Hematopoietic multipotent progenitor cell treated with erythropoietin and hydrocortisone succinate and interleukin-3 and kit ligand, for 8 days (in vitro differentiated cells): ENCODE measurements around the gene CALHM4.

ENCODE experiments used
- DNase-seq: peaks from one replicate; pipeline ENCODE4 v3.0.0-alpha.2; 2015

Gene CALHM4

DNA sequence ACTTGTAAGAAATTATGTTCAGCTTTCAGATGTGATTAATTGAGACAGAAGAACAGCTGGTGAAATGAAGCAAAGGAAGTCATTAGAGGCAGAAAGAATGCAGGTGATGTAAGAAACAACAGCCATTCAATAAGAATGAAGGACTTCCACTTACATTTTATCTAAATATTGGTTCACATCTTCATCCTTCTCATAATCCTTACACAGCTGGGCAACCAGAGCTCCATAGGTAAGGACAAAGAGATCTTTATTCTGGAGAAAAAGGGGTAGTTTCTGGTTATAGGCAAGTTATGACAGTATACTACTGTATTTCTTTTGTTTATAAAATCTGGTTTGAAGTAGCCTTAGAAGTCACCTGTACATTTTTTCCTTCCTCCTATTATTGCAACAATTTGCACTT, 10.4 kb upstream of the CALHM4 start:
- no peak for DNase-seq

DNA sequence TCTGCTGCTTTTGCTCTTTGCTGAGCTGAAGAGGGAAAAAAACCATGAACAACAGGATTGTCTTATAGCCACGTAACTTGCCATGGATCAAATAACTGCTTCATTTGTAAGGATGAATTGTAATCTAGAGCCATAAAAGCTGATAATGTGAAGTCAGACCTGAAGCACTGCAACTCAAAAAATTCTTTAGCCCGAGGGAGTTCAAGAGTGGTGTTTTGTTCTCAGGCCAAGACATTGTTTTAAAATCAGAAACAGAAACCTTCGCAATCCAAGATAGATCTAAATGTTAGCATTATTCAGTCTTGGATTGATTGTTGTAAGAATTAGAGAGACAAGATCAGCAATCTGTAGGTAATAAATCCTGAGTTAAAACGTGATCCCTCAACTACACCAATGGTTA, 7.9 kb upstream of the CALHM4 start, which contains the start of gene TRAPPC3L:
TSS of gene TRAPPC3L (minus strand) at position 34 of the 400 bp plus-strand sequence. CDS start 170 bp downstream, outside the sequence.
- DNase-seq = no peak

GRCh38 chr6:116547358-116547757, 6.2 kb upstream of the CALHM4 start:
- no peak for DNase-seq

DNA sequence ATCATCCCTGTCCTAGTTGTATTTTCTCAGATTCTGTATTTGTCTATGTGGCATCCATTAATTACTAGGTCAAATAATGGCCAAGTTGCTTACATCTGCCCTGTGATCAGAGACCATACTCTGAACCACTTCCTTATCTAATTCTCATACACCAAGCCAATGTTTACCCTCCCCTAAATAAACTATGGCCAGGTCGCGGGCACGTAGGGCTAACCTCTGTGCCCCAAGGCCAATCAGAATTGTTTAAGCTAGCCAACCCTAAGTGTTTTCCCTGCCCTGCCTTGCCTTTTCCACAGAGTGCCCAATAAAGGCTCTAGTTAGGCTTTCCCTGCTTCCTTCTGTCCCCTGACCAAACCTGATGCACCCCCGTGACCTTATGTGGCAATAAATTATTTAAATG, 2.8 kb upstream of the CALHM4 start:
- no peak for DNase-seq

DNA sequence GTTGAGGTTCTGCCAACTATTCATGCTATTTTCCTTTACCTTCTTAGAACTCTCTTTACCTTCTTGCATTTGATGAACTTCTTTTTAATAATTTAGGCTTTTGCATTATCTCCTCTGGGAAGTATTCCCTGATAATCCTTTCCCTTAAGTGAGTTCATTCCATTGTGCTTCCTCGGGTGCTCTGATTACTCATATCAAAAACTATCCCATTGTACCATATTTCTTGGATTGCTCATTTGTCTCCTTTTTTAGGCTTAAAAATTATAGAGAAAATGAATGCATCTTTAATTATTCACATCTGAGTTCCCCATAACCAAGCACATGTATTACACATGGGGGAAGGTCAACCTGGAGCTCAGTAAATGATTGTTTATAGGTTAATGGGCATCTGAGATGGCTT, 2.5 kb downstream of the CALHM4 start:
- DNase-seq = no peak

DNA sequence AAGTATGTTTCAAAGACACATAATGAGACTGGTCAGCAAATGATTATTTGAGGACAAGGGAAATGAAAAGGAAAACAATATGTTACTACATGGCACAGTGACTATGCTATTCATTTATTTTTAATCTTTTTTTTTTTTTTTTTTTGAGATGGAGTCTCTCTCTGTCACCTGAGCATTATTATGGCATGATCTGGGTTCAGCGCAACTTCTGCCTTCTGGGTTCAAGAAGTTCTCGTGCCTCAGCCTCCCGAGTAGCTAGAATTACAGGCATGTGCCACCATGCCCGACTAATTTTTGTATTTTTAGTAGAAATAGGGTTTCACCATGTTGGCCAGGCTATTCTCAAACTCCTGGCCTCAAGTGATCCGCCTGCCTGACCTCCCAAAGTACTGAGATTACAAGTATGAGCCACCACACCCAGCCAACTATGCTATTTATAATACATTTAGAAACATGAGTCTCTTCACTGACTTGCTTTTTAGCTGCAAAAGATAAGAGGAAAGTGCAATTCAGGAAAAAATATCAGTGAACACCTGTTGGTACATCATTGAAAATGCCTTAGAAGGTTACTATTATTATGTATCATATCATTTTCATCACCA, 3.4 kb downstream of the CALHM4 start:
- DNase-seq = no peak

DNA sequence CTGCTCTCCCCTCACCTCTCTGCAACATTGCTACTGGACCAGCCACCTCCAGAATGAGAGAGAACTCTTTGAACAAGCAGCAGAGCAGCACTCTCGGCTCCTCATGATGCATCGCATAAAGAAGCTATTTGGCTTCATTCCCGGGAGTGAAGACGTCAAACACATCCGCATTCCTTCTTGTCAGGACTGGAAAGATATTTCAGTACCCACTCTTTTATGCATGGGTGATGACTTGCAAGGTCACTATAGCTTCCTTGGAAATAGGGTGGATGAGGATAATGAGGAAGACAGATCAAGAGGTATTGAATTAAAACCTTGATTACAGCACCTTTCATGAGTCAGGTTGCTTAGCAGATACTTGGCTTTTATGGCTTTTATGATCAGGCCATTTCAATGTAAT, 4.3 kb downstream of the CALHM4 start:
- DNase-seq = no peak

DNA sequence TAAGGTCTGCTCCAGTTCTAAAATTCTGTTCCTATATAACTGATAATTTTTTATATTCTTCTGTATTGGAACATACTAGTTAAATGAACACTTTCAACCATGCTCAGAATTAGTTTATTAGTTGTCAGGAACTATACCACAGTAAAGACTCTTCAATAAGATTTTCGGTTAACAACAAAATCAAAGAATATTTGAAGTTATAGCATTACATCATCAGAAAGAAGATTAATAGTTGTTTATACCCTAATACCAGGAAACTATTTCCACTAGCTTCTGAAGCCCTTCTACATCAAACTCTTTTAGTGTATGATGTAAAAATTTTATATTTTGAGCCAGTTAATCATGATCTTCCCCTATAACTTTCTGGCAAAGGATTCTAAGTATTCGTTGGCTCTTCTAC, 6.6 kb downstream of the CALHM4 start:
- DNase-seq = no peak

GRCh38 chr6:116561377-116562018, 7.9 kb downstream of the CALHM4 start:
- DNase-seq = peak; percentile 79

DNA sequence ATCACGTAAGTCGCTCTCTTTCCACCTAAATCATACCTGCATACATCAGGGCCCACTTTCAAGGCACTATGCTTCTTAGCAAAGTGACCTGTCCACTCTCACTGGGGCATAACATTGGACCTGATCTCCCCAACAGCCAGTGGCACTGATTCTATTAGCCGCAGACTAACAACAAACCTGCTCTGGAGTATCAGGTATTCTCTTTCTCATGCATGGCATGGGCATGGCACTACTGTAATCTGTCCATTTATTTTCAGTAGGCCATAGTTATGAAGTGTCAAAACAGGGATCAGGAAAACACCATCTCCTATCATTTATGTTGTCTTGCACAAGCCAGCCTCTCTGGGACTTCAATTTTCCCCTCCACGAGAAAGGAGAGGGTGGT, 8.5 kb downstream of the CALHM4 start:
- no peak for DNase-seq

- peak; percentile 56 for DNase-seq
Measured at GRCh38 chr6:116562614-116563013, 9.1 kb downstream of the CALHM4 start.

DNA sequence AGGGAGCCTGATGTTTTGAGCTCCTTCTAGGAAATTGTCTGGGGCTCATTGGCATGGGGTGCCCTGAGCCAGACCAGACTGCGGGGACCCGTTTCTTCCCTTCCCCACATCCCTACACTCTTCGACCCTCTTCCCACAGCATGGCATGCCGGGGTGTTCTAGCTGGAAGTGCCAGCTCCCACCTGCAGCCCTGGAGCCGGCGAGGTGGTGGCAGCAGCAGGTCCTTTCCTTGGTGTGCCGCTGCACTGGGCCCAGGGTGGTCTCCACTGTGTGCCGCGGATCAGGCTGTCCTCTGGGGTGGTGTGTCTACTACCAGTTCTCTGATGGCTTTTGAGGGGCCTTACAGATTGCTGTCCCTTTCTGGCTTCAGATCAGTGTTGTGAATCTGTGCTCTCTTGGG, 10.3 kb downstream of the CALHM4 start:
- DNase-seq = no peak

DNA sequence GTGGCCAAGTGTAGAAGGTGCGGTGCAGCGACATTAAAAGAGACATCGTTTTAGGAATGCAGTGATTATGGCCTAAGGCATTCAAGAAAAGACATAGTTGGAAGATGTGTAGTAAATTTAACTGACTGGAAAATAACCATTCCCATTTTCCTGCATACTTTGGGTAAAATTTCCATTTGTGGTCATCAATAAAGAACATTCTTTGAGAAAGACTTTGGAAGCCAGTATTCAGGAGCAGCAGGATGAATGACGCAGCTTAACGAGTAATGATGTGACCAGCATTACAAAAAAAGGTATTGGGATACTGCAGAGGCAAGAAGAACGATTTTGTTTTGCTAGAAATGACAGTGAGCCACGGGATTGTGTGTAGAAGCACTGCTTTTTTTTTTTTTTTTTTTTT, 10.8 kb downstream of the CALHM4 start:
- DNase-seq = no peak

DNA sequence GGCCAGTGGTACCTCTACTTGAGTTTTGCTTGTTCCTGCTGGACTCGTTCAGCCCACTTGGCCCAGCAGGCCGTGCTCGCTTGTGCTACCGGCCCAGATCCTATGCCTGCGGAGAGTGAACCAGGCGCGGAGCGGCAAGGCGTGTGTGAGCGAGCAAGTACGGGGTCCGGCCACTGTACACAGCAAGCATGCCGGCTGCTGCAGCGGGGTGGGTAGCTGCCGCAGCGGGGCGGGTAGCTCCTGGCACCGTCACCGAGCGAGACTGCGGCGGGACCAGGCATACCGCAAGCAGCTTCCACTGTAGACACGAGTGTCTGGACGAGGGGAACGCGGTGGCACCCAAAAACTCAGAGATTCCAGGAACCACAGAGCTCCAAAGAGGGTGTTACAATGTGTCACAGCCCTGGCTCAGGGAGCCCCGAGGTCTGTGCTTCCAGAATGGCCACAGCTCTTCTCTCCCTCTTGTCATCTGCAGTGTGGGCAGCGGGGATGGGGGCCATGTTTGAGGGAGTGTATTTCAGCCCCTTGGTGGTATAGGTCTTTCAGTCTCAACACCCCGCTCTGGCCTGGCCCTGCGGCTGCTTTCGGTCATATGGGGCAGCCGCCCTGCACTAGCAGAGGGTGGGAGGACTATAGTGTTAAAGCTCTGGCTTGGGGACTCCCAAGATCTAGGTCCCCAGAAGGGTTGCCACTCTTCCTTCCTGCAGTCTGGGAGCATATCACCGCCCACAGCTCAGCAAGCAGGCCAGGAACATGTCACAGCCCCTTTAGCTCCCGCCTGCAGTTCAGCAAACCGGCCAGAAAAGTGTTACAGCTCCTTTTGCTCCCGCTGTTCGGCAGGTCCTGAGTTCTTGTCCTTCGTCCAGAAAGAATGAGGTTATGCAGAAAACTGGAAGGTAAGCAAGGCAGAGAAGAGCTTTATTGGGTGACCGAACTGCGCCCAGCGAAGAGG, 11.6 kb downstream of the CALHM4 start:
- no peak for DNase-seq

- no peak for DNase-seq
Measured at GRCh38 chr6:116568111-116568510, 14.6 kb downstream of the CALHM4 start.

DNA sequence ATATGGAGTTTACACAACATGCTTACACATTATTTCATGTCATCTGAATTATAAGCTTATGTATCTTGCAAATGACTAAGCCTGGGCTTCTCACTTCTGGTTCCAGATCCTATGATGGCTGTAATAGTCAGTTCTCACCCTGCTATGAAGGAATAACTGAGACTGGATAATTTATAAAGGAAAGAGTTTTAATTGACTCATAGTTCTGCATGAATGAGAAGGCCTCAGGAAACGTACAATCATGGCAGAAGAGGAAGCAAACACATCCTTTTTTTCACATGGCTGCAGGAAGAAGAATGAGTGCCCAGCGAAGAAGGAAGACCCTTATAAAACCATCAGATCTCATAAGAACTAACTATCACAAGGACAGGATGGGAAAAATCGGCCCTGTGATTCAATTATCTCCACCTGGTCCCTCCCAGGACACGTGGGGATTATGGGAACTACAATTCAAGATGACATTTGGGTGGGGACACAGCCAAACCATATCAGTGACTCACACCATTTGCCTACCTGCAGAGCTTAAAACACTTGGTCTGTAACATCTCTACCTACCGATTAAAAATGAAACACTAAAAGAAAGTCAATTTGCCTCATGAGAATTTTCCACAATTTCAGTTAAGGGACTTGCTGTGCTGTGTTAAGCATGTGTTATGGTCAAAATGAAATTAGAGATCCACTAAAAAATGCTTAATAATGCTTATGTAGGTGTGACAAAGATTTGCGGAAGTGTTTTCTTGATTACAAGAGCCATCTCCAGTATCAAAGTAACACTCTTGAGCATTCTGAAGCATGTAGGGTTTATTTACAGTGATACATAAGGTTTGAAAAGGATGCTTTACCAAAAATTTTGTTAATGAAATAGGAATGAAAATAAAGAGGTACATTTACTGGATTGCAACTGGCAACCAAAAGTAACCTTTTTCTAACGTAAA, 15.5 kb downstream of the CALHM4 start:
- no peak for DNase-seq

DNA sequence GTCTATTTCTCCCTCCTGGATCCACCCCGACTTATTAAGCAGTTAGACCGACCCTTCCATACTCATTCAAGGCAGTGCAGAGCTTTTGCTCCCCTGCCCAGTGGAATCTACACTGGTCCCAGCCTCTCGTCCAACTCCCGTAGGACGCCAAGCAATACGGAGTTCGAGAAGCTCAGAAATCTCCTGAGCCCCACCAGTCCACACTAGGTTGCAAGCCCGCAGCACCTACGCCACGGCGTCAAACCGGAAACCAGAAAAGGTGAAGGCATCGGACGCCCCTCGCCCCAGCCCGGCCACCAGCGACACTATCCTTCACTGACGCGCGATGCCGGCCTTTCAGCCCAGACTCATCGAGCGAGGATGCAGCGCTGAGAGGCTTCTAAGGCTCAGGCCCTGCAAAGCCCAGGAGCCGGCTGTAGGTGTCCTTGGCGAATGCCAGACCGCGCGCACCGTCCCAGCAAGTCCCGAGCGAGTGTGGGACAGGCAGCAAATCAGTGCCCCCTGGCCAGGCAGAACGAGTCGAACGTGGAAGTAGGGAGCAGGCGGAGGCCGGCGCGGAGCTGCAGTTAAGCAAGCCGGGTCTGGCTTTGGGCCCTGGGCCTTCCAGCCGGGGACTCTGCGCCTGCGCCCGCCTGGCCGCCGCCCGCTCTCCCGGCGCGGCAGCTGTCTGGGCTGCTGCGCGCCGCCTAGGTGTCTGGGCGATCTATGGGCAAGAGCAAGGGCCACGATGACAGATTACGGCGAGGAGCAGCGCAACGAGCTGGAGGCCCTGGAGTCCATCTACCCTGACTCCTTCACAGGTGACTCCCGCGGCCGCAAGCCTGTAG, 17.5 kb downstream of the CALHM4 start, which contains the start of gene RWDD1:
TSS of gene RWDD1 (plus strand) at position 649 of the 827 bp plus-strand sequence. CDS start at position 728, 79 bp downstream.
- DNase-seq = peak; percentile 98

GRCh38 chr6:116571683-116572000, 18.1 kb downstream of the CALHM4 start:
- no peak for DNase-seq

- DNase-seq = peak; percentile 24
Measured at GRCh38 chr6:116572162-116572561, 18.6 kb downstream of the CALHM4 start.

DNA sequence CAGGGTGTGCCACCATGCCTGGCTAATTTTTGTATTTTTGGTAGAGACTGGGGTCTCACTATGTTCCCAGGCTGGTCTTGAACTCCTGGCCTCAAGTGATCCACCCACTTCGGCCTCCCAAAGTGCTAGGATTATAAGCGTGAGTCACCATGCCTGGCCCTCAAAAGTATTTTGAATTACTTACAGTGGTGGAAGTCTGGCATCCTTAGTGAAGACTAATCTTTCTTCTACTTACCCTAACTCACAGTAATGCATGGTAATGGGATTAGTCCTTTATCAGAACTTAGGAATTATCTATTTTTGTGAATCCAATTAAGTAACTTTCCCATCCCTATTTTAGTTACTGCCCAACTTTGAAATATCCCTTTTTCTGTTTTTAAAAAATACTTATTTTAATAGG, 21.7 kb downstream of the CALHM4 start:
- DNase-seq = no peak

GRCh38 chr6:116577486-116577885, 23.9 kb downstream of the CALHM4 start:
- DNase-seq = no peak

- DNase-seq = no peak
Measured at GRCh38 chr6:116578335-116578734, 24.8 kb downstream of the CALHM4 start.
